Fibroblast of lung (primary cell): Measurements from ENCODE around the gene TMEM52. TPM values are rescaled to one million over a fixed set of nuclear protein-coding genes. Genes with fewer than 3 reads are reported as not detected.

Source experiments
- DNase-seq, 2 donors: peaks; one replicate each; pipeline versions ENCODE4 v3.0.0 to v3.0.0-alpha.2; 2010; ENCODE audit warnings: low read depth in 2 of 2
- H2AFZ ChIP-seq: 2 replicates; pipeline ENCODE4 v1.5.1; 2012; ENCODE audit warnings: low read length, control low read depth, inconsistent platforms
- H3K27ac ChIP-seq: 2 replicates; pipeline ENCODE4 v1.5.1; 2011; ENCODE audit warnings: low read length, control low read depth; ENCODE audit not compliant: insufficient read depth
- H3K27me3 ChIP-seq: 2 replicates; pipeline ENCODE4 v1.5.1; 2011; ENCODE audit warnings: mild to moderate bottlenecking, low read length; ENCODE audit not compliant: control insufficient read depth, insufficient read depth
- H3K36me3 ChIP-seq: 2 replicates; pipeline ENCODE4 v1.5.1; 2011; ENCODE audit warnings: low read length; ENCODE audit not compliant: control insufficient read depth, insufficient read depth
- H3K4me1 ChIP-seq: 2 replicates; pipeline ENCODE4 v1.5.1; 2011; ENCODE audit warnings: low read length; ENCODE audit not compliant: control insufficient read depth, insufficient read depth; ENCODE audit errors: extremely low read depth
- H3K4me2 ChIP-seq: 2 replicates; pipeline ENCODE4 v1.5.1; 2011; ENCODE audit warnings: low read length, control low read depth; ENCODE audit not compliant: insufficient read depth; ENCODE audit errors: extremely low read depth
- H3K4me3 ChIP-seq, 4 experiments: fragments of 200-600 bp in 1 of 4; sonication (generic) in 1 of 4; replicated peaks in 1 of 4; 2 replicates each; pipeline ENCODE4 v1.5.1; 2011 to 2016; ENCODE audit warnings: low read length in 4 of 4, low read depth in 3 of 4, mild to moderate bottlenecking in 3 of 4, control low read depth in 2 of 4, inconsistent platforms in 1 of 4, mixed read lengths in 1 of 4; ENCODE audit not compliant: insufficient read depth in 1 of 4; ENCODE audit errors: control extremely low read depth in 1 of 4
- H3K79me2 ChIP-seq: 2 replicates; pipeline ENCODE4 v1.5.1; 2012; ENCODE audit warnings: mild to moderate bottlenecking, low read length, inconsistent platforms; ENCODE audit not compliant: control insufficient read depth, insufficient read depth
- H3K9ac ChIP-seq: 2 replicates; pipeline ENCODE4 v1.5.1; 2011; ENCODE audit warnings: mild to moderate bottlenecking, low read length, control low read depth; ENCODE audit not compliant: insufficient read depth
- H3K9me3 ChIP-seq: 2 replicates; pipeline ENCODE4 v1.5.1; 2012; ENCODE audit warnings: low read depth, low read length; ENCODE audit not compliant: control insufficient read depth, insufficient read depth
- H4K20me1 ChIP-seq: 2 replicates; pipeline ENCODE4 v1.5.1; 2011; ENCODE audit warnings: low read length; ENCODE audit not compliant: control insufficient read depth, insufficient read depth; ENCODE audit errors: extremely low read depth
- EZH2 ChIP-seq: IDR thresholded peaks from 2 replicates; pipeline ENCODE4 v1.5.1; 2012; ENCODE audit warnings: low read length, control low read depth, mild to moderate bottlenecking; ENCODE audit errors: missing control alignments
- polyA plus RNA-seq, 2 donors: library from polyadenylated mRNA; depleted of rRNA in 1 of 2; stranded (reverse) in 1 of 2; unstranded in 1 of 2; fragments of >200 nt; gene quantifications; 2 replicates each; pipeline ENCODE4 v1.2.1, GENCODE V29; 2011 to 2012; ENCODE audit warnings: missing spikeins in 1 of 2
- total RNA-seq: library from RNA; depleted of rRNA; stranded (reverse); fragments of >200 nt; gene quantifications from 2 replicates; pipeline ENCODE4 v1.2.1, GENCODE V29; 2014
- TF ChIP-seq, protein P1 (sequence below), 2 donors: IDR thresholded peaks in 1 of 2; conservative IDR thresholded peaks in 1 of 2; 1 replicate in 1 of 2; 2 replicates in 1 of 2; pipeline ENCODE4 v1.5.1; 2011 to 2012; ENCODE audit warnings: low read length in 2 of 2, control low read depth in 1 of 2, inconsistent platforms in 1 of 2, low read depth in 1 of 2, mild to moderate bottlenecking in 1 of 2

Gene TMEM52
- total and polyA plus RNA-seq, 2 donors (not counting 1 experiment from before 2014, with no cell fraction given) = 0.17 to 0.42 TPM

DNA sequence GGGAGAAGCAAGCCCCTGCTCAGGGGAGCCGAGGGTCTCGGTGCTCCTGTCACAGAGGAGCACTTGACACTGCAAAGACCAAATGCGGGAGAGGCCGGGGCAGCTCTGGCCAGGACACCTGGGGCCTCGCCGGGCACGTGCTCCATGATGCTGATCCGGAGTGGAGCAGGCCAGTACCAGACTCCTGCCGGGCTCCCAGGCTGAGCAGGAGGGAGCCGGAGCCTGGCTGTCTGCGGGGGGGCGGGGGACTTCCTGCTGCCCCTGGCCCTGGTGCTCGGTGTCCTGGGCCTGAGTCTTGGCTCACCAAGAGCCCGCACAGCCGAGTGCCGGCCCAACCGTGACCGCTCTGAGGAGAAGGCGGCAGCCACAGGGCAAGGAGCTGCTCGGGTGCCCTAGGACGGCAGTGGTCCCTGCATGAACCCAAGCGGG lies 38.5 kb upstream of the TMEM52 start:
- no peaks in the 10 kb centered on the region for H3K4me1 ChIP-seq
- H3K36me3 ChIP-seq = no peaks in the 10 kb centered on the region
- no peak overlapping the region for H3K4me2 ChIP-seq
- no peak for DNase-seq
- H3K4me3 ChIP-seq = no peak overlapping the region
- H3K79me2 ChIP-seq = no peaks in the 10 kb centered on the region
- TF ChIP-seq EZH2 = no peak
- TF ChIP-seq, protein P1, sequence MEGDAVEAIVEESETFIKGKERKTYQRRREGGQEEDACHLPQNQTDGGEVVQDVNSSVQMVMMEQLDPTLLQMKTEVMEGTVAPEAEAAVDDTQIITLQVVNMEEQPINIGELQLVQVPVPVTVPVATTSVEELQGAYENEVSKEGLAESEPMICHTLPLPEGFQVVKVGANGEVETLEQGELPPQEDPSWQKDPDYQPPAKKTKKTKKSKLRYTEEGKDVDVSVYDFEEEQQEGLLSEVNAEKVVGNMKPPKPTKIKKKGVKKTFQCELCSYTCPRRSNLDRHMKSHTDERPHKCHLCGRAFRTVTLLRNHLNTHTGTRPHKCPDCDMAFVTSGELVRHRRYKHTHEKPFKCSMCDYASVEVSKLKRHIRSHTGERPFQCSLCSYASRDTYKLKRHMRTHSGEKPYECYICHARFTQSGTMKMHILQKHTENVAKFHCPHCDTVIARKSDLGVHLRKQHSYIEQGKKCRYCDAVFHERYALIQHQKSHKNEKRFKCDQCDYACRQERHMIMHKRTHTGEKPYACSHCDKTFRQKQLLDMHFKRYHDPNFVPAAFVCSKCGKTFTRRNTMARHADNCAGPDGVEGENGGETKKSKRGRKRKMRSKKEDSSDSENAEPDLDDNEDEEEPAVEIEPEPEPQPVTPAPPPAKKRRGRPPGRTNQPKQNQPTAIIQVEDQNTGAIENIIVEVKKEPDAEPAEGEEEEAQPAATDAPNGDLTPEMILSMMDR (conservative IDR thresholded peaks at IDR 0.05 in 1 of 2, IDR thresholded peaks at IDR 0.05 in 1 of 2; ENCODE audit: low read depth in 1 of 2, low read length in 2 of 2) = no peak
- no peak overlapping the region for H3K27ac ChIP-seq
- H2AFZ ChIP-seq = no peak overlapping the region
- H4K20me1 ChIP-seq = no peaks in the 10 kb centered on the region
- H3K27me3 ChIP-seq = peaks cover 4% of the 10 kb centered on the region
- no peaks in the 10 kb centered on the region for H3K9me3 ChIP-seq
- no peak overlapping the region for H3K9ac ChIP-seq

DNA sequence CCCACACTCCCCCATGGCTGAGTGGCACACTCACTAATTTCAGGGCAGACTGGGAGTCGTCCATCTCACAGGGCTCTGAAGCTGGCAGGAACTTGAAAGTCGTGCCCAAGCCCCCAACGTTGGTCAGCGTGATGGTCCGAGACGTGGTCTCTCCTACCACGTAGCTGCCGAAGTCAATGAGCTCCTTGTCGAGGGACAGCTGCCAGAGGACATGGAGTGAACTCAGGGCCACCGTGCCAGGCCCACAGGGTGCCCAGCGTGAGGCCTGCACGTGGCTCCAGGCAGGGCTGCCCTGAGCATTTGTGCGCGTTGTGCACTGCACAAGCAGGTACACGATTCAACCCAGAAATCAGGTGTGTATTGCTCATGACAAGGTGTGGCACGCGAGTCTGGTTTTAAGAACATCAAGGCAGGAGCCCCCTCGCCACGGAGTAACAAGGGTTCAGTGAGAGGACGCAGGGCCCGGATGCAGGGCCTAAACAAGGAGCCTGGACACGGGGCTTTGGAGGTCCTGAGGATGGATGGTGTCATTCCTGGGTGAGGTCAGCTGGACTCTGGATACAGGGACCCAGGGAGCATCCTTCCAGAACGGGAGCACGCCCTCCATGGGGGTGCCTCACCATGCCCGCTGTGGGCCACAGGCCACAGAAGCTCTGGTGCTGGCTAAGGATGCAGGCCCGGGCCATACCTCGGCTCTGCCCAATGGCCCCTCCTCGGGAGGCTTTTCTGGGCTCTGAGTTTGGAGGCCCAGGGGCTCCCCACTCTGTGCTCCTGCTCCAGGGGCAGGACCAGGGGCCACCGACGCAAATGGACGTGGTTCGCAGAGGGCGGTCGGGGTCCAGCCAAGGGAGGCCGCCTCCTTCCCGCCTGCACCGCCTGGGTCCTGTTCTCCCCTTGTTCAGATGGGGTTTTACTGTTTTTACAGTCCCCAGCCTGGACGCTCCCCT lies 37.8 kb upstream of the TMEM52 start:
- H2AFZ ChIP-seq = no peak overlapping the region
- no peaks in the 10 kb centered on the region for H4K20me1 ChIP-seq
- no peak for DNase-seq
- no peak overlapping the region for H3K4me3 ChIP-seq
- H3K79me2 ChIP-seq = no peaks in the 10 kb centered on the region
- H3K9ac ChIP-seq = no peak overlapping the region
- H3K4me2 ChIP-seq = no peak overlapping the region
- H3K27ac ChIP-seq = no peak overlapping the region
- H3K27me3 ChIP-seq = peaks cover 4% of the 10 kb centered on the region
- TF ChIP-seq EZH2 = no peak
- TF ChIP-seq, protein P1 (conservative IDR thresholded peaks at IDR 0.05 in 1 of 2, IDR thresholded peaks at IDR 0.05 in 1 of 2; ENCODE audit: low read depth in 1 of 2, low read length in 2 of 2) = no peak
- H3K36me3 ChIP-seq = no peaks in the 10 kb centered on the region
- no peaks in the 10 kb centered on the region for H3K4me1 ChIP-seq
- H3K9me3 ChIP-seq = no peaks in the 10 kb centered on the region

DNA sequence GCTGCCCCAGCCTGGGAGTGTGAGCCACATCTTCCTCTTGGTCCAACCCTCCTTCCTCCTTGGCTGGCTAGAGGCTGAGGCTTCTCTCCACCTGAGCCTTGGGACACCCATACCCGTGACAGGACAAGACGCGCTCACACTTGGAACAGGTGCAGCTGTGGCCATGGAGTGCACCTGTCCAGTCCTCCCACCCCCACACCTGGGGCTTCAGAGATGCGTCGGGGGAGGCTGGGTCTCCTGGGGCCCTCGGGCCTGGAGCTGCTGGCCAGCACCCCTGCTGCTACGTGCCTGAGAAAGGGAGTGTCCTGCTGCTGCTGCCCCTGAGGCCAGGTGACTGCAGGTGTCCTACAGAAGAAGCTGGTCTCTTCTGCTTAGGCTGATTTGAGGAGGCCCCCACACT lies 37.0 kb upstream of the TMEM52 start:
- H4K20me1 ChIP-seq = no peaks in the 10 kb centered on the region
- no peaks in the 10 kb centered on the region for H3K79me2 ChIP-seq
- H3K4me1 ChIP-seq = no peaks in the 10 kb centered on the region
- no peak overlapping the region for H3K4me3 ChIP-seq
- H3K27me3 ChIP-seq = peaks cover 2% of the 10 kb centered on the region
- no peaks in the 10 kb centered on the region for H3K9me3 ChIP-seq
- no peak overlapping the region for H2AFZ ChIP-seq
- H3K36me3 ChIP-seq = no peaks in the 10 kb centered on the region
- H3K9ac ChIP-seq = no peak overlapping the region
- no peak for TF ChIP-seq EZH2
- TF ChIP-seq, protein P1 (conservative IDR thresholded peaks at IDR 0.05 in 1 of 2, IDR thresholded peaks at IDR 0.05 in 1 of 2; ENCODE audit: low read depth in 1 of 2, low read length in 2 of 2) = no peak
- H3K4me2 ChIP-seq = no peak overlapping the region
- no peak for DNase-seq
- no peak overlapping the region for H3K27ac ChIP-seq
